NCI-H774 (cell line): ENCODE data around the gene HBP1.
"Not testable (repeated sequence)": the region's sequence is repeated elsewhere in the genome, so short reads cannot be mapped to it uniquely, and the experiment has no call there.

Source experiments
- DNase-seq: peaks from one replicate; lab custom pipeline; 2025; lab: John Stamatoyannopoulos, UW

The HBP1 gene

GRCh38 chr7:107224374-107225223, 55.8 kb downstream of the HBP1 start:
- DNase-seq, result no peak

GRCh38 chr7:107228291-107228690, 59.5 kb downstream of the HBP1 start:
- DNase-seq, result no peak

- DNase-seq, result no peak
These were observed 61.5 kb downstream of the HBP1 start for GRCh38 chr7:107230334-107230733.

GRCh38 chr7:107232568-107233090, 63.8 kb downstream of the HBP1 start:
- DNase-seq, result no peak

- DNase-seq, result no peak
These were observed 64.4 kb downstream of the HBP1 start for GRCh38 chr7:107233174-107233573.

GRCh38 chr7:107233981-107234380, 65.2 kb downstream of the HBP1 start:
- DNase-seq, result no peak

GRCh38 chr7:107234436-107234835, 65.6 kb downstream of the HBP1 start:
- DNase-seq, result no peak

- DNase-seq, result no peak
These were observed 68.1 kb downstream of the HBP1 start for GRCh38 chr7:107236862-107237261.

- no peak for DNase-seq
These were observed 68.6 kb downstream of the HBP1 start for GRCh38 chr7:107237451-107237850.

- no peak for DNase-seq
These were observed 73.5 kb downstream of the HBP1 start for GRCh38 chr7:107242267-107242666.

GRCh38 chr7:107244613-107245012, 75.8 kb downstream of the HBP1 start:
- no peak for DNase-seq

GRCh38 chr7:107246836-107247235, 78.0 kb downstream of the HBP1 start:
- not testable (repeated sequence) for DNase-seq

- DNase-seq, result no peak
These were observed 79.9 kb downstream of the HBP1 start for GRCh38 chr7:107248551-107249316.

GRCh38 chr7:107251963-107252362, 83.2 kb downstream of the HBP1 start:
- no peak for DNase-seq
